BE2C (cell line): ENCODE measurements around the gene PROB1.
"Not testable (repeated sequence)": the region's sequence is repeated elsewhere in the genome, so short reads cannot be mapped to it uniquely, and the experiment has no call there.

ENCODE experiments used
- DNase-seq: peaks from one replicate; pipeline ENCODE4 v3.0.0-alpha.2; 2020
- H3K27me3 ChIP-seq: fragments of 250-450 bp; sonication (Bioruptor Pico); 2 replicates; pipeline ENCODE4 v1.5.1; 2020; ENCODE audit warnings: mild to moderate bottlenecking
- H3K36me3 ChIP-seq: fragments of 250-450 bp; sonication (Bioruptor Pico); 2 replicates; pipeline ENCODE4 v1.5.1; 2020; ENCODE audit warnings: mild to moderate bottlenecking
- H3K4me1 ChIP-seq: fragments of 250-450 bp; sonication (Bioruptor Pico); 2 replicates; pipeline ENCODE4 v1.5.1; 2020
- H3K4me3 ChIP-seq: 2 replicates; pipeline ENCODE4 v1.5.1; 2011; ENCODE audit warnings: low read depth, low read length
- H3K9me3 ChIP-seq: fragments of 250-450 bp; sonication (Bioruptor Pico); 2 replicates; pipeline ENCODE4 v1.5.1; 2020
- TF ChIP-seq, protein P1 (sequence below): IDR thresholded peaks from 2 replicates; pipeline ENCODE4 v1.5.1; 2012; ENCODE audit warnings: mild to moderate bottlenecking, low read depth, low read length

PROB1 gene

DNA sequence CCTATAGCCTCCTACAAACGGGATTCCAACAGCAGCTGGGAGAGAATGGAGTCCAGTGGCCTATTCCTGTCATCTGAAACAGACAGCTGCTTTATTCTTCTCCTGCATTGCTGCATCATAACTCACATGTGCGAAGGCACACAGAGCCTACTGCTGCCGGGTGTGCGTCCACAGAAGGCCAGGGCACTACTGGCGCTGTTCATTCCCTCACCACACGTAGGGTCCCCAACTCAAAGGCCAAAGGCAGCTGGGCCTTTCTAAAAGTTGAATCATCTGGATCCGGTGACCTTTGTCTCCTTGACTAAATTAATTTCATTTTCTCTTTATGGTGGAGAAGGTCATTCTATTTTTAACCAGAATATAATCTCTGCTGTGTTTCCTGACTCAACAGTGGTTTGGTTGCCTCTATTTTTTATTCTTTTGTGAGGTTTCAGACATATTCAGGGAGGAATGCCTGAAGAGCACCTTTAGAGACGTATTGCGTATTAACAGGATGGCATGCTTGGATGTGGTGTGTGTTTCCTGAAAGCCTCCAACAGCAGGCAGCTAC lies 19.8 kb upstream of the PROB1 start:
- Histone ChIP-seq H3K4me1 (no peaks in the 10 kb centered on the region), H3K36me3 (peaks cover 11% of the 10 kb centered on the region), H3K4me3 (no peak overlapping the region), H3K9me3 (no peaks in the 10 kb centered on the region), H3K27me3 (no peaks in the 10 kb centered on the region)
- no peak for DNase-seq
- TF ChIP-seq, protein P1, sequence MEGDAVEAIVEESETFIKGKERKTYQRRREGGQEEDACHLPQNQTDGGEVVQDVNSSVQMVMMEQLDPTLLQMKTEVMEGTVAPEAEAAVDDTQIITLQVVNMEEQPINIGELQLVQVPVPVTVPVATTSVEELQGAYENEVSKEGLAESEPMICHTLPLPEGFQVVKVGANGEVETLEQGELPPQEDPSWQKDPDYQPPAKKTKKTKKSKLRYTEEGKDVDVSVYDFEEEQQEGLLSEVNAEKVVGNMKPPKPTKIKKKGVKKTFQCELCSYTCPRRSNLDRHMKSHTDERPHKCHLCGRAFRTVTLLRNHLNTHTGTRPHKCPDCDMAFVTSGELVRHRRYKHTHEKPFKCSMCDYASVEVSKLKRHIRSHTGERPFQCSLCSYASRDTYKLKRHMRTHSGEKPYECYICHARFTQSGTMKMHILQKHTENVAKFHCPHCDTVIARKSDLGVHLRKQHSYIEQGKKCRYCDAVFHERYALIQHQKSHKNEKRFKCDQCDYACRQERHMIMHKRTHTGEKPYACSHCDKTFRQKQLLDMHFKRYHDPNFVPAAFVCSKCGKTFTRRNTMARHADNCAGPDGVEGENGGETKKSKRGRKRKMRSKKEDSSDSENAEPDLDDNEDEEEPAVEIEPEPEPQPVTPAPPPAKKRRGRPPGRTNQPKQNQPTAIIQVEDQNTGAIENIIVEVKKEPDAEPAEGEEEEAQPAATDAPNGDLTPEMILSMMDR = no peak

DNA sequence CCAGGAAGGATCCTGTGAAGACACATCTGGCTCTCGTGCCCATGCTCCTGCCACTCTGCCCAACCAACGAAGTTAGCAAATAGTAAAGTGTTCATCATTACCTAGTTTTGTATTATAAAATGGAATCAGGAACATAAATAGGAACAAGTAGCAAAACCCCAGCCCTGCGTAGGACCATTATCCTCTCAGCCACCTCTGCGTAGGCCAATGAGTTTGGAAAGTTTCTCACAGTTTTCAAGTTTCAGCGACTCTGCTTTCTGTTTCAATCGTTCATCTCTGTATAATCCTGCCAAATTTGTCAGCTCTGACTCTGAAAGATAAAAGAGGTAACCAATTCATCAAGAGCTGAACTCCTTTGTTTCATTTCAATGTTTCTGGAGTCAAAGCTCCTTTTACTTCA lies 19.1 kb upstream of the PROB1 start:
- Histone ChIP-seq H3K36me3 (peaks cover 5% of the 10 kb centered on the region), H3K4me3 (no peak overlapping the region), H3K4me1 (no peaks in the 10 kb centered on the region), H3K9me3 (no peaks in the 10 kb centered on the region), H3K27me3 (no peaks in the 10 kb centered on the region)
- TF ChIP-seq, protein P1 = no peak
- no peak for DNase-seq

DNA sequence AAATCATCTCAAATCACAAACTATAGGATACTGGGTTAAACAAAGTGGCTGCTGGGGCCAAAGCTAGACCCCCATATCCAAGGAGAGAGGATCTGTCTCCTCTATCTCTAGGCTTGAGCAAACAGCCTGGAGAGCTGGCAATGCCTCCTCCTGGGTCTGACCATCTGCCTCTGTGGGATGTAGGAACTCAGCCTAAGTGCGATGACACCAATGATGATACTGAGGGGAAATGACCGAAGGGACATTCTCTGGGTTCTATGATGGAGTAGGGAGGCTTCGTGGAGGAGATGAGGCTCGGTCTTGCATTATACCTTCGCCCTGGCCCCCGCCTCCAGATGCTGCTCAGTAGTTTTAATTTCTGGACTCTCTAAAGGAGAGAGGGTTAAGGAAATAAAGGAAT lies 18.2 kb upstream of the PROB1 start:
- H3K4me3 ChIP-seq = no peak overlapping the region
- no peaks in the 10 kb centered on the region for H3K9me3 ChIP-seq
- H3K36me3 ChIP-seq = peaks cover 5% of the 10 kb centered on the region
- no peak for DNase-seq
- TF ChIP-seq, protein P1 = no peak
- no peaks in the 10 kb centered on the region for H3K27me3 ChIP-seq
- no peaks in the 10 kb centered on the region for H3K4me1 ChIP-seq

DNA sequence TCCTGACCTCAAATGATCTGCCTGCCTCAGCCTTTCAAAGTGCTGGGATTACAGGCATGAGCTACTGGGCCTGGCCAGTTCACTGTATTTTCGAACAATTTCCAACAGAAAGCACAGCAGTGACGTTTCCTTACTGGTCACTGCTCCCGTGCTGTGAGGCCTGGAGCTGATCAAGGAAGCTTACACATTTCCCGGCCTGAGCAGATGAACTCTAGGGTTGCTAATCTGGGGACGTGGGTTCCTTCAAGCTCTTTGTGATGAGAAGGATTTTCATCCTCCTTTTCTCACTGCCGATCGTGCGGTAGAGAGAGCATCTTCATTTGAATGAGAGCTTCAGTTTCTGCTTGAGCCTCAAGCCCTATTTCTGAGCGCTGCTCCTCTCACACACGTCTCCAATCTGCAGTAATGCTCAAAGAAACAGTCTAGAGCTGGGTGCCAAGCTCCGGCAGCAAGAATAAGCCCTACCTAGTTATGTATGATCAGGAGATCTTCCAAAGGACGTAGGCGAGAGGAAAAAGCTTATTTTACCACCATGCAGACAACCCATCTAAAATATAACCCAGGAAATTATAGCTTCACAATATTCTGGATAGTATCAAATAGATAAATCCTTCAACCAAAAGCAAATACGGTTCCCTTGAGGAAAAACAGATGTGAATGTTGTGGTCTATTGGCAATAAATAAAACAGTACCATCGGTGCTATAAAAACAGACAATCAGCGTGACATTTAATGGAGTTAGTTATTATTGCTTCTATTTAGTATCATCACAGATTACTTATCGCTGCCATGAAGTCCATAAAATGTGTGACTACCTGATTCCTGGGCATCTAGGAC lies 16.3 kb upstream of the PROB1 start:
- Histone ChIP-seq H3K27me3 (no peaks in the 10 kb centered on the region), H3K36me3 (no peaks in the 10 kb centered on the region; the same call in none of the 2 replicates), H3K4me3 (no peak overlapping the region), H3K9me3 (no peaks in the 10 kb centered on the region), H3K4me1 (no peaks in the 10 kb centered on the region)
- DNase-seq = no peak
- TF ChIP-seq, protein P1 = no peak

DNA sequence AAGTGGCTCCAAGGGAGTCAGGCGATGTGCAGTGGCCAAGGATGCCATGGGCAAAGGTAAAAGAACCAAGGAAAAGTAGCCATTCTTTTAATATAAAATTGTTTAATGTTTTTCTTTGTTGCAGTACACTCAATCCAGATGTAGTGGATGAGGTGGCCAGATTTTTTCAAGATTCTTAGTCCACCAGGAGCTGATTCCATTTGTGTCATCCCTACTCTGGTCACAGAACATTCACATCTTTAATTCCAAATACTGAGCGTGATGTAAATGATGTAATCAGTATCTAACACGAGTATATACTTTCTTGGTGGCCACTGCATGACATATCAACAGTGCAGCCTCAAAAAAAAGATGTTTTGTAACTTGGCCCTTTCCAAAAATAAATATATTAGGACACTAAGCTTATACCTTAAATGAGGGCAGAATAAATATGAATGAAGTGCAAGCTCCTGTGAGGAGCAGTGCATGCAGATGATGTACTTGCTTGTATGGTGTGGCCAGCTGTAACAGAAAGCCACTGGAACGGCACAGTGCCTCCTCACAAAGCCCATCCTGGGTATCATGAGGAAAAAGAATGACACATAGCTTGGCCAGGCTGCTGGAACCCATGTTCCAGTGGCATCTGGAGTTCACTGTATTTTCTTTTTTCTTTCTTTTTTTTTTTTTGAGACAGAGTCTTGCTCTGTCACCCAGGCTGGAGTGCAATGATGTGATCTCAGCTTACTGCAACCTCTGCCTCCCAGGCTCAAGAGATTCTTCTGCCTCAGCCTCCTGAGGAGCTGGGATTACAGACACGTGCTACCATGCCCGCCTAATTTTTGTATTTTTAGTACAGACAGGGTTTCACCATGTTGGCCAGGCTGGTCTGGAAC lies 15.5 kb upstream of the PROB1 start:
- Histone ChIP-seq H3K36me3 (no peaks in the 10 kb centered on the region; the same call in 1 of the 2 replicates), H3K4me3 (no peak overlapping the region), H3K9me3 (no peaks in the 10 kb centered on the region), H3K4me1 (no peaks in the 10 kb centered on the region), H3K27me3 (no peaks in the 10 kb centered on the region)
- DNase-seq = no peak
- TF ChIP-seq, protein P1 = no peak

DNA sequence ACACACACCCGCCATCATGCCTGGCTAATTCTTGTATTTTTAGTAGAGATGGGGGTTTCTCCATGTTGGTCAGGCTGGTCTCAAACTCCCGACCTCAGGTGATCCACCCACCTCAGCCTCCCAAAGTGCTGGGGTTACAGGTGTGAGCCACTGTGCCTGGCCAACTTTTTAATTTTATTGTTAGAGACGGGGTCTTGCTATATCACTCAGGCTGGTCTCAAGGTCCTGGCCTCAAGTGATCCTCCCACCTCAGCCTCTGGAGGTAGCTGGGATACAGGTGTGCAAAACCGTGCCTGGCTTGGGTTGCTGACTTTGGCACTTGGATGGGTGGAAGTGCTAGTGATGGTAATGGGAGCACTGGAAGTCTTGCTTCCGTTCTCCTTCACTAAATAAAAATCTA lies 14.2 kb upstream of the PROB1 start:
- H3K27me3 ChIP-seq, H3K4me3 ChIP-seq, H3K36me3 ChIP-seq, H3K4me1 ChIP-seq, H3K9me3 ChIP-seq, DNase-seq: not testable (repeated sequence)
